IMR-90 (cell line): ENCODE results near the gene FXYD3. TPM values are rescaled to one million over a fixed set of nuclear protein-coding genes. Genes with fewer than 3 reads are reported as not detected.

Experiments
- ATAC-seq: fragments of 200-7000 bp; cut with Tn5 transposase; 2 replicates; pipeline ENCODE4 v1.9.1; 2020; ENCODE audit warnings: low read depth, mild to moderate bottlenecking, moderate library complexity
- BruUV-seq: library from RNA; stranded (reverse); fragments of 400-500 nt; replicated peaks from 2 replicates; lab custom pipeline; 2021; lab: Mats Ljungman, UMichigan
- CTCF ChIA-PET: fragments of 300-600 bp; formaldehyde crosslinking; extraction: SDS; loops from one replicate; lab custom pipeline; 2021; ENCODE audit warnings: antibody characterized with exemption; lab: Yijun Ruan, JAX
- POLR2A ChIA-PET: fragments of 300-600 bp; sonication (Branson Sonifier 250); formaldehyde crosslinking; loops from one replicate; lab custom pipeline; 2022; ENCODE audit warnings: antibody characterized with exemption; ENCODE audit not compliant: unreplicated experiment; lab: Charles Lee
- DNase-seq: peaks from one replicate; pipeline ENCODE4 v3.0.0; 2013
- H2AFZ ChIP-seq: replicated peaks from 2 replicates; pipeline ENCODE3; 2013; ENCODE audit warnings: low read length, mild to moderate bottlenecking; ENCODE audit not compliant: poor library complexity
- H2AK5ac ChIP-seq: 2 replicates; pipeline ENCODE4 v1.6.1; 2013; ENCODE audit warnings: low read depth, low read length, inconsistent platforms
- H2AK9ac ChIP-seq: replicated peaks from 2 replicates; pipeline ENCODE3; 2013; ENCODE audit warnings: mild to moderate bottlenecking, low read depth, low read length, moderate library complexity; ENCODE audit not compliant: poor library complexity
- H2BK120ac ChIP-seq: 2 replicates; pipeline ENCODE4 v1.6.1; 2013; ENCODE audit warnings: low read depth, low read length, inconsistent platforms
- H2BK15ac ChIP-seq: 3 replicates; pipeline ENCODE4 v1.6.1; 2013; ENCODE audit warnings: low read depth, low read length, inconsistent platforms
- H2BK20ac ChIP-seq: 2 replicates; pipeline ENCODE4 v1.6.1; 2013; ENCODE audit warnings: low read depth, mild to moderate bottlenecking, inconsistent platforms, low read length, moderate library complexity
- H2BK5ac ChIP-seq: 2 replicates; pipeline ENCODE4 v1.6.1; 2013; ENCODE audit warnings: mild to moderate bottlenecking, low read depth, low read length, inconsistent platforms; ENCODE audit not compliant: poor library complexity, severe bottlenecking
- H3K14ac ChIP-seq: replicated peaks from 2 replicates; pipeline ENCODE4 v1.6.1; 2013; ENCODE audit warnings: low read depth, low read length, inconsistent platforms
- H3K18ac ChIP-seq: 2 replicates; pipeline ENCODE4 v1.6.1; 2013; ENCODE audit warnings: low read depth, low read length, control low read depth
- H3K23ac ChIP-seq: 2 replicates; pipeline ENCODE4 v1.6.1; 2013; ENCODE audit warnings: low read depth, low read length, inconsistent platforms
- H3K27ac ChIP-seq: 2 replicates; pipeline ENCODE4 v1.5.1; 2013; ENCODE audit warnings: mild to moderate bottlenecking, control low read depth, low read length; ENCODE audit not compliant: insufficient read depth
- H3K27me3 ChIP-seq: 2 replicates; pipeline ENCODE4 v1.6.1; 2013; ENCODE audit warnings: low read length; ENCODE audit not compliant: control insufficient read depth, insufficient read depth
- H3K36me3 ChIP-seq: 2 replicates; pipeline ENCODE4 v1.6.1; 2013; ENCODE audit warnings: low read length, mixed read lengths; ENCODE audit not compliant: control insufficient read depth, insufficient read depth
- H3K4ac ChIP-seq: 2 replicates; pipeline ENCODE4 v1.6.1; 2013; ENCODE audit warnings: low read depth, low read length, inconsistent platforms
- H3K4me1 ChIP-seq: 2 replicates; pipeline ENCODE4 v1.6.1; 2013; ENCODE audit warnings: low read length, mixed read lengths; ENCODE audit not compliant: control insufficient read depth, insufficient read depth
- H3K4me2 ChIP-seq: 2 replicates; pipeline ENCODE4 v1.6.1; 2013; ENCODE audit warnings: low read depth, mild to moderate bottlenecking, control low read depth, low read length, moderate library complexity
- H3K4me3 ChIP-seq: 2 replicates; pipeline ENCODE4 v1.5.1; 2013; ENCODE audit warnings: low read depth, mild to moderate bottlenecking, control low read depth, low read length, moderate library complexity; ENCODE audit not compliant: insufficient read depth
- H3K56ac ChIP-seq: 2 replicates; pipeline ENCODE4 v1.6.1; 2013; ENCODE audit warnings: low read length, inconsistent platforms; ENCODE audit not compliant: insufficient read depth; ENCODE audit errors: extremely low read depth
- H3K79me1 ChIP-seq, 2 experiments: 2 replicates each; pipeline ENCODE4 v1.6.1; 2013; ENCODE audit warnings: low read length in 2 of 2, inconsistent platforms in 1 of 2, low read depth in 1 of 2
- H3K9ac ChIP-seq: 2 replicates; pipeline ENCODE4 v1.6.1; 2013; ENCODE audit warnings: low read depth, low read length, control low read depth
- H3K9me1 ChIP-seq: 2 replicates; pipeline ENCODE4 v1.6.1; 2013; ENCODE audit warnings: low read length, inconsistent platforms; ENCODE audit not compliant: insufficient read depth
- H3K9me3 ChIP-seq: 2 replicates; pipeline ENCODE4 v1.6.1; 2013; ENCODE audit warnings: low read length; ENCODE audit not compliant: control insufficient read depth, insufficient read depth
- H4K20me1 ChIP-seq: 2 replicates; pipeline ENCODE4 v1.6.1; 2013; ENCODE audit warnings: low read length, inconsistent platforms; ENCODE audit not compliant: insufficient read depth
- H4K5ac ChIP-seq: 2 replicates; pipeline ENCODE4 v1.6.1; 2013; ENCODE audit warnings: mild to moderate bottlenecking, low read depth, low read length, control low read depth
- H4K8ac ChIP-seq, 2 experiments: 2 replicates each; pipeline ENCODE4 v1.6.1; 2013; ENCODE audit warnings: low read depth in 2 of 2, low read length in 2 of 2, control low read depth in 1 of 2, inconsistent platforms in 1 of 2
- H4K91ac ChIP-seq: 2 replicates; pipeline ENCODE4 v1.6.1; 2013; ENCODE audit warnings: low read depth, low read length, inconsistent platforms; ENCODE audit not compliant: insufficient read depth
- BHLHE40 ChIP-seq: fragments of 150-350 bp; IDR thresholded peaks from 2 replicates; pipeline ENCODE4 v1.6.1; 2016; ENCODE audit warnings: mild to moderate bottlenecking, low read depth, low read length
- CEBPB ChIP-seq: IDR thresholded peaks from 2 replicates; pipeline ENCODE4 v1.6.1; 2012; ENCODE audit warnings: low read depth, low read length, improper control_type of control experiment
- CHD1 ChIP-seq: IDR thresholded peaks from 2 replicates; pipeline ENCODE4 v1.6.1; 2012; ENCODE audit warnings: low read depth, low read length, improper control_type of control experiment
- CTCF ChIP-seq: conservative IDR thresholded peaks from 2 replicates; pipeline ENCODE4 v1.5.1; 2012; ENCODE audit warnings: mild to moderate bottlenecking, low read depth, low read length, improper control_type of control experiment
- ELK1 ChIP-seq: fragments of 150-350 bp; IDR thresholded peaks from 2 replicates; pipeline ENCODE4 v1.6.1; 2016; ENCODE audit warnings: low read depth, mild to moderate bottlenecking, low read length, moderate library complexity, borderline replicate concordance
- MAFK ChIP-seq: IDR thresholded peaks from 2 replicates; pipeline ENCODE4 v1.6.1; 2012; ENCODE audit warnings: low read depth, low read length, improper control_type of control experiment
- MAZ ChIP-seq: IDR thresholded peaks from 2 replicates; pipeline ENCODE4 v1.6.1; 2012; ENCODE audit warnings: low read depth, mild to moderate bottlenecking, low read length, improper control_type of control experiment, moderate library complexity, borderline replicate concordance
- MXI1 ChIP-seq: IDR thresholded peaks from 2 replicates; pipeline ENCODE4 v1.6.1; 2012; ENCODE audit warnings: low read depth, mild to moderate bottlenecking, low read length, moderate library complexity, borderline replicate concordance
- NFE2L2 ChIP-seq: fragments of 150-350 bp; IDR thresholded peaks from 2 replicates; pipeline ENCODE4 v1.6.1; 2016; ENCODE audit warnings: low read depth, mild to moderate bottlenecking, low read length
- POLR2A ChIP-seq: IDR thresholded peaks from 2 replicates; pipeline ENCODE4 v1.6.1; 2012; ENCODE audit warnings: mild to moderate bottlenecking, low read depth, low read length
- RAD21 ChIP-seq: IDR thresholded peaks from 2 replicates; pipeline ENCODE4 v1.6.1; 2012; ENCODE audit warnings: low read length, improper control_type of control experiment
- RCOR1 ChIP-seq: IDR thresholded peaks from 2 replicates; pipeline ENCODE4 v1.6.1; 2012; ENCODE audit warnings: mild to moderate bottlenecking, low read length, improper control_type of control experiment; ENCODE audit not compliant: insufficient replicate concordance
- SMC3 ChIP-seq: fragments of 150-350 bp; IDR thresholded peaks from 2 replicates; pipeline ENCODE4 v1.6.1; 2016; ENCODE audit warnings: low read depth, mild to moderate bottlenecking, antibody characterized with exemption, low read length, moderate library complexity
- USF2 ChIP-seq: fragments of 150-350 bp; IDR thresholded peaks from 2 replicates; pipeline ENCODE4 v1.6.1; 2017; ENCODE audit warnings: mild to moderate bottlenecking, antibody characterized with exemption, low read length, low read depth
- WGBS, 2 experiments: methylation state at CpG; one replicate each; pipeline versions ENCODE4 v1.1.5 to v1.1.7; 2013; ENCODE audit warnings: missing lambda C conversion rate in 2 of 2; ENCODE audit not compliant: insufficient read length in 1 of 2; ENCODE audit errors: extremely low coverage in 2 of 2; 5-methylcytosine and 5-hydroxymethylcytosine counted together
- dilution Hi-C: fragments of 300-500 bp; cut with HindIII; formaldehyde crosslinking; loops from one replicate; pipeline ENCODE4 v1.14.3; 2018; ENCODE audit warnings: low sequenced_read_pairs; ENCODE audit not compliant: unreplicated experiment
- in situ Hi-C: fragments of 300-500 bp; cut with MboI; formaldehyde crosslinking; loops from 3 replicates; pipeline ENCODE4 v1.14.3; 2019; ENCODE audit warnings: low sequenced_read_pairs, inconsistent platforms, mixed read lengths
- intact Hi-C: fragments of 100-400 bp; cut with micrococcal nuclease; formaldehyde crosslinking; loops from 2 replicates; pipeline ENCODE4 v1.10.0; 2022
- polyA plus RNA-seq, 3 experiments: library from polyadenylated mRNA; depleted of rRNA; stranded (reverse); fragments of >200 nt; gene quantifications; 2 replicates each; pipeline ENCODE4 v1.2.3, GENCODE V29; 2012; ENCODE audit warnings: low replicate concordance in 1 of 3
- total RNA-seq: library from RNA; depleted of rRNA; stranded (reverse); fragments of >200 nt; gene quantifications from 2 replicates; pipeline ENCODE4 v1.2.3, GENCODE V29; 2012

The FXYD3 gene
- total and polyA plus RNA-seq, 2 of the 4 experiments (the other 2 are of a cell fraction) = not detected

- no peak overlapping the region for H3K14ac ChIP-seq
- H4K91ac ChIP-seq = no peak overlapping the region
- no peak overlapping the region for H3K4ac ChIP-seq
- 69% methylated on average over 11 of the region's 31 CpGs; no CpG with 5 or more reads in 1 of the 2 experiments for WGBS, 2 experiments
- CTCF ChIA-PET = interaction anchor here (0.9 kb wide), 1 partner anchor 64 kb away, joined by 3 read pairs; no protein-coding TSS in a partner anchor
- H3K36me3 ChIP-seq = no peaks in the 10 kb centered on the region
- no peak overlapping the region for H2BK15ac ChIP-seq
- ATAC-seq (no peak), DNase-seq (no peak)
- no peak overlapping the region for H3K4me3 ChIP-seq
- H3K79me1 ChIP-seq = no peaks in the 10 kb centered on the region
- no peak overlapping the region for H2AK9ac ChIP-seq
- no peak overlapping the region for H3K18ac ChIP-seq
- H3K9me3 ChIP-seq = no peaks in the 10 kb centered on the region
- H3K27ac ChIP-seq = no peak overlapping the region
- in situ Hi-C loops = no loop called here
- H2BK120ac ChIP-seq = no peak overlapping the region
- intact Hi-C loops = no loop called here
- H3K9ac ChIP-seq = no peak overlapping the region
- no peak overlapping the region for H2BK5ac ChIP-seq
- peaks cover 18% of the 10 kb centered on the region; the same call in 1 of the 2 replicates for H3K27me3 ChIP-seq
- no TSS peak for BruUV-seq
- H2BK20ac ChIP-seq = no peak overlapping the region
- dilution Hi-C loops = no loop called here
- H2AK5ac ChIP-seq = no peak overlapping the region
- peaks cover 3% of the 10 kb centered on the region; the same call in 1 of the 2 replicates for H4K20me1 ChIP-seq
- no peak overlapping the region for H3K56ac ChIP-seq
- POLR2A ChIA-PET = no interaction called here
- no peaks in the 10 kb centered on the region for H3K9me1 ChIP-seq
- H2AFZ ChIP-seq = no peak overlapping the region
- H3K23ac ChIP-seq = no peak overlapping the region
- no peak overlapping the region for H4K8ac ChIP-seq
- no peak overlapping the region for H4K5ac ChIP-seq
- no peaks in the 10 kb centered on the region for H3K4me1 ChIP-seq
- no peak overlapping the region for H3K4me2 ChIP-seq
- TF ChIP-seq CTCF (no peak), MXI1 (no peak), USF2 (no peak), POLR2A (no peak), RCOR1 (no peak), SMC3 (no peak), CHD1 (no peak), MAFK (no peak), MAZ (no peak), RAD21 (no peak), ELK1 (no peak), BHLHE40 (no peak), NFE2L2 (no peak), CEBPB (no peak)
These were observed 15.4 kb downstream of the FXYD3 start for GRCh38 chr19:35130761-35131720.
